ENCODE measurements around the gene PSPN. TPM values are rescaled to one million over a fixed set of nuclear protein-coding genes. Genes with fewer than 3 reads are reported as not detected.

Gene PSPN
- total and polyA plus RNA-seq, 9 of the 15 experiments (the other 6 are each of a cell fraction or from before 2014, with no cell fraction given), result 0.21 to 1.1 (median 0.58) TPM

GRCh38 chr19:6325614-6326013 is 50.1 kb downstream of the PSPN start:
- POLR2A ChIA-PET, result no interaction called here
- Histone ChIP-seq H4K20me1 (replicated peaks; ENCODE audit: control insufficient read depth, insufficient read depth, low read length) (no peaks in the 10 kb centered on the region), H3K79me2 (ENCODE audit: control insufficient read depth, insufficient read depth, low read length) (no peaks in the 10 kb centered on the region), H3K9me3 (replicated peaks; ENCODE audit: control insufficient read depth, insufficient read depth, low read depth, low read length) (0 out of 2 replicates have a peak, but pooled peaks cover 4% of the 10 kb centered on the region), H3K9ac (ENCODE audit: insufficient read depth in 1 of 2, low read depth in 2 of 2, low read length in 2 of 2) (no peak overlapping the region), H3K27ac (ENCODE audit: extremely low read depth, low read depth, low read length) (no peak overlapping the region), H3K4me1 (replicated peaks in 1 of 2; ENCODE audit: control insufficient read depth in 2 of 2, insufficient read depth in 2 of 2, low read length in 2 of 2) (no peaks in the 10 kb centered on the region), H3K9me1 (ENCODE audit: control insufficient read depth, insufficient read depth, low read length) (no peaks in the 10 kb centered on the region), H3K27me3 (ENCODE audit: control insufficient read depth in 2 of 2, insufficient read depth in 2 of 2, low read length in 2 of 2) (peaks cover 14 to 31% of the 10 kb centered on the region in 2 experiments), H3K36me3 (ENCODE audit: control insufficient read depth, insufficient read depth, low read length) (no peaks in the 10 kb centered on the region), H3K4me2 (ENCODE audit: insufficient read depth, low read length) (no peak overlapping the region), H2AFZ (ENCODE audit: low read depth, low read length) (no peak overlapping the region), H3K4me3 (no peak overlapping the region)
- BruUV-seq (replicated peaks), result no TSS peak
- intact Hi-C loops (cut with micrococcal nuclease), result no loop called here
- TF ChIP-seq CEBPB (tag; IDR thresholded peaks at IDR 0.05) (no peak), ZNF121 (CRISPR knock-in tag; conservative IDR thresholded peaks at IDR 0.05) (peak; percentile 91), KLF6 (CRISPR knock-in tag; IDR thresholded peaks at IDR 0.05; ENCODE audit: borderline replicate concordance) (no peak), RBM25 (IDR thresholded peaks at IDR 0.05; ENCODE audit: low read depth, low read length, severe bottlenecking) (peak; percentile 21), HNRNPK (IDR thresholded peaks at IDR 0.05; ENCODE audit: low read depth, low read length, poor library complexity, severe bottlenecking) (no peak), ZNF449 (CRISPR knock-in tag; IDR thresholded peaks at IDR 0.05) (no peak)
- in situ Hi-C loops (cut with MboI), result no loop called here
- no peak for FAIRE-seq
- CTCF ChIA-PET (ENCODE audit: low intra/inter-chr PET ratio), result no interaction called here
- no peak for ATAC-seq
- DNase-seq (ENCODE audit: extremely low read depth in 1 of 4, low spot score in 3 of 4), result no peak
- 5% methylated on average over 4 of the region's 4 CpGs for WGBS (ENCODE audit: insufficient coverage, low coverage, missing lambda C conversion rate)

Small RNA genes within 50 kb of the gene (microRNA-seq; reads per million reads assigned to microRNA genes)
- gene MIR3940 (ENCODE audit: borderline microRNAs expressed) (21.1 reads per million, percentile 66 among the genes with 10 or more reads in this experiment), gene MIR6790 (ENCODE audit: borderline microRNAs expressed) (not detected), gene MIR6885 (ENCODE audit: borderline microRNAs expressed) (1.2 reads per million, percentile 13 among the genes with 10 or more reads in this experiment)

Small RNA genes within 50 kb of the gene (small RNA-seq; reads per million reads assigned to genes)
- gene MIR6790, result not detected
- gene MIR6885, result not detected

Other genes starting within 250 kb of the PSPN start
Only the 7 nearest of the 14 such genes appear.
- gene ACER1, start 42.3 kb downstream of the PSPN start, total RNA-seq (2014; rRNA removed), result not detected in 2 replicates
- gene ACER1, start 42.3 kb downstream of the PSPN start, total RNA-seq (2014; rRNA removed; fragmentation: Illumina TruSeq; extraction: Trizol), result not detected in 2 replicates
- not detected in 2 replicates for gene ACER1, start 42.3 kb downstream of the PSPN start, total RNA-seq (2015; rRNA removed; fragmentation: Illumina TruSeq; extraction: Trizol)
- gene ACER1, start 42.3 kb downstream of the PSPN start, total RNA-seq (2021), result not detected in 2 replicates
- not detected in 2 replicates for gene ACER1, start 42.3 kb downstream of the PSPN start, polyA plus RNA-seq (2011; rRNA removed)
- gene ACER1, start 42.3 kb downstream of the PSPN start, polyA plus RNA-seq (2014; fragmentation: Illumina TruSeq; extraction: Trizol), result not detected in 2 replicates
- not detected for gene ACER1, start 42.3 kb downstream of the PSPN start, polyA plus RNA-seq (2014; fragmentation: Nextera tagmentation; extraction: Ambion mirVana)
- not detected in 2 replicates for gene ACER1, start 42.3 kb downstream of the PSPN start, polyA plus RNA-seq (2014; rRNA removed)
- gene CLPP, start 14.4 kb downstream of the PSPN start, total RNA-seq (2014; rRNA removed), result 111 and 168 TPM in 2 replicates
- 20.7 and 32.6 TPM in 2 replicates for gene CLPP, start 14.4 kb downstream of the PSPN start, total RNA-seq (2014; rRNA removed; fragmentation: Illumina TruSeq; extraction: Trizol)
- 59.5 and 60.7 TPM in 2 replicates for gene CLPP, start 14.4 kb downstream of the PSPN start, total RNA-seq (2015; rRNA removed; fragmentation: Illumina TruSeq; extraction: Trizol)
- 127 and 137 TPM in 2 replicates for gene CLPP, start 14.4 kb downstream of the PSPN start, total RNA-seq (2021)
- 56.3 and 71.6 TPM in 2 replicates for gene CLPP, start 14.4 kb downstream of the PSPN start, polyA plus RNA-seq (2011; rRNA removed)
- gene CLPP, start 14.4 kb downstream of the PSPN start, polyA plus RNA-seq (2014; fragmentation: Illumina TruSeq; extraction: Trizol), result 42.2 and 109 TPM in 2 replicates
- 1 to 10 TPM; 2.4 to 4.5 TPM for gene CLPP, start 14.4 kb downstream of the PSPN start, polyA plus RNA-seq (2014; fragmentation: Nextera tagmentation; extraction: Ambion mirVana)
- 109 and 124 TPM in 2 replicates for gene CLPP, start 14.4 kb downstream of the PSPN start, polyA plus RNA-seq (2014; rRNA removed)
- gene ALKBH7, start 3.1 kb downstream of the PSPN start, total RNA-seq (2014; rRNA removed), result 65.7 and 88.6 TPM in 2 replicates
- 2.3 and 4.4 TPM in 2 replicates for gene ALKBH7, start 3.1 kb downstream of the PSPN start, total RNA-seq (2014; rRNA removed; fragmentation: Illumina TruSeq; extraction: Trizol)
- gene ALKBH7, start 3.1 kb downstream of the PSPN start, total RNA-seq (2015; rRNA removed; fragmentation: Illumina TruSeq; extraction: Trizol), result 24.6 and 29.8 TPM in 2 replicates
- gene ALKBH7, start 3.1 kb downstream of the PSPN start, total RNA-seq (2021), result 94.8 and 110 TPM in 2 replicates
- 17.6 and 35.4 TPM in 2 replicates for gene ALKBH7, start 3.1 kb downstream of the PSPN start, polyA plus RNA-seq (2011; rRNA removed)
- gene ALKBH7, start 3.1 kb downstream of the PSPN start, polyA plus RNA-seq (2014; fragmentation: Illumina TruSeq; extraction: Trizol), result 9.5 and 24.2 TPM in 2 replicates
- 1 to 10 TPM in 1 of 2 experiments, under 1 TPM in 1; 0.69 to 2.8 TPM for gene ALKBH7, start 3.1 kb downstream of the PSPN start, polyA plus RNA-seq (2014; fragmentation: Nextera tagmentation; extraction: Ambion mirVana)
- gene ALKBH7, start 3.1 kb downstream of the PSPN start, polyA plus RNA-seq (2014; rRNA removed), result 67.6 and 68.8 TPM in 2 replicates
- gene GTF2F1, start 17.2 kb upstream of the PSPN start, total RNA-seq (2014; rRNA removed), result 75.4 and 81.6 TPM in 2 replicates
- 30.3 TPM in 2 replicates for gene GTF2F1, start 17.2 kb upstream of the PSPN start, total RNA-seq (2014; rRNA removed; fragmentation: Illumina TruSeq; extraction: Trizol)
- gene GTF2F1, start 17.2 kb upstream of the PSPN start, total RNA-seq (2015; rRNA removed; fragmentation: Illumina TruSeq; extraction: Trizol), result 73.5 and 79.1 TPM in 2 replicates
- 58.9 and 71.7 TPM in 2 replicates for gene GTF2F1, start 17.2 kb upstream of the PSPN start, total RNA-seq (2021)
- 34.9 and 47.9 TPM in 2 replicates for gene GTF2F1, start 17.2 kb upstream of the PSPN start, polyA plus RNA-seq (2011; rRNA removed)
- gene GTF2F1, start 17.2 kb upstream of the PSPN start, polyA plus RNA-seq (2014; fragmentation: Illumina TruSeq; extraction: Trizol), result 68.4 and 85.9 TPM in 2 replicates
- 1 to 10 TPM; 4.7 to 6.3 TPM for gene GTF2F1, start 17.2 kb upstream of the PSPN start, polyA plus RNA-seq (2014; fragmentation: Nextera tagmentation; extraction: Ambion mirVana)
- 66.0 and 68.7 TPM in 2 replicates for gene GTF2F1, start 17.2 kb upstream of the PSPN start, polyA plus RNA-seq (2014; rRNA removed)
- gene KHSRP, start 48.9 kb upstream of the PSPN start, total RNA-seq (2014; rRNA removed), result 183 and 227 TPM in 2 replicates
- gene KHSRP, start 48.9 kb upstream of the PSPN start, total RNA-seq (2014; rRNA removed; fragmentation: Illumina TruSeq; extraction: Trizol), result 94.5 and 97.2 TPM in 2 replicates
- 139 and 150 TPM in 2 replicates for gene KHSRP, start 48.9 kb upstream of the PSPN start, total RNA-seq (2015; rRNA removed; fragmentation: Illumina TruSeq; extraction: Trizol)
- 519 and 564 TPM in 2 replicates for gene KHSRP, start 48.9 kb upstream of the PSPN start, total RNA-seq (2021)
- gene KHSRP, start 48.9 kb upstream of the PSPN start, polyA plus RNA-seq (2011; rRNA removed), result 93.1 and 118 TPM in 2 replicates
- 215 and 288 TPM in 2 replicates for gene KHSRP, start 48.9 kb upstream of the PSPN start, polyA plus RNA-seq (2014; fragmentation: Illumina TruSeq; extraction: Trizol)
- gene KHSRP, start 48.9 kb upstream of the PSPN start, polyA plus RNA-seq (2014; fragmentation: Nextera tagmentation; extraction: Ambion mirVana), result 1 to 10 TPM; 4.2 to 5.7 TPM
- 313 and 329 TPM in 2 replicates for gene KHSRP, start 48.9 kb upstream of the PSPN start, polyA plus RNA-seq (2014; rRNA removed)
- 0.94 and 1.00 TPM in 2 replicates for gene SLC25A41, start 57.8 kb upstream of the PSPN start, total RNA-seq (2014; rRNA removed)
- gene SLC25A41, start 57.8 kb upstream of the PSPN start, total RNA-seq (2014; rRNA removed; fragmentation: Illumina TruSeq; extraction: Trizol), result 1.1 and 1.6 TPM in 2 replicates
- 1.2 and 1.6 TPM in 2 replicates for gene SLC25A41, start 57.8 kb upstream of the PSPN start, total RNA-seq (2015; rRNA removed; fragmentation: Illumina TruSeq; extraction: Trizol)
- gene SLC25A41, start 57.8 kb upstream of the PSPN start, total RNA-seq (2021), result 4.2 and 4.6 TPM in 2 replicates
- 3.3 and 6.5 TPM in 2 replicates for gene SLC25A41, start 57.8 kb upstream of the PSPN start, polyA plus RNA-seq (2011; rRNA removed)
- 2.0 and 4.7 TPM in 2 replicates for gene SLC25A41, start 57.8 kb upstream of the PSPN start, polyA plus RNA-seq (2014; fragmentation: Illumina TruSeq; extraction: Trizol)
- under 1 TPM; 0.08 to 0.24 TPM for gene SLC25A41, start 57.8 kb upstream of the PSPN start, polyA plus RNA-seq (2014; fragmentation: Nextera tagmentation; extraction: Ambion mirVana)
- gene SLC25A41, start 57.8 kb upstream of the PSPN start, polyA plus RNA-seq (2014; rRNA removed), result 4.0 and 6.7 TPM in 2 replicates
- gene SLC25A23, start 83.9 kb upstream of the PSPN start, total RNA-seq (2014; rRNA removed), result 40.4 and 57.2 TPM in 2 replicates
- gene SLC25A23, start 83.9 kb upstream of the PSPN start, total RNA-seq (2014; rRNA removed; fragmentation: Illumina TruSeq; extraction: Trizol), result 26.2 and 26.6 TPM in 2 replicates
- gene SLC25A23, start 83.9 kb upstream of the PSPN start, total RNA-seq (2015; rRNA removed; fragmentation: Illumina TruSeq; extraction: Trizol), result 25.8 and 26.0 TPM in 2 replicates
- 72.0 and 75.1 TPM in 2 replicates for gene SLC25A23, start 83.9 kb upstream of the PSPN start, total RNA-seq (2021)
- 18.7 and 20.9 TPM in 2 replicates for gene SLC25A23, start 83.9 kb upstream of the PSPN start, polyA plus RNA-seq (2011; rRNA removed)
- gene SLC25A23, start 83.9 kb upstream of the PSPN start, polyA plus RNA-seq (2014; fragmentation: Illumina TruSeq; extraction: Trizol), result 64.3 and 70.5 TPM in 2 replicates
- 1 to 10 TPM; 6.1 to 6.5 TPM for gene SLC25A23, start 83.9 kb upstream of the PSPN start, polyA plus RNA-seq (2014; fragmentation: Nextera tagmentation; extraction: Ambion mirVana)
- gene SLC25A23, start 83.9 kb upstream of the PSPN start, polyA plus RNA-seq (2014; rRNA removed), result 44.3 and 47.5 TPM in 2 replicates